Heart left ventricle (tissue), 16 donors: ENCODE measurements around the gene MYH11. TPM values are rescaled to one million over a fixed set of nuclear protein-coding genes. Genes with fewer than 3 reads are reported as not detected.

Source experiments
- ATAC-seq, 4 donors: fragments of 200-7000 bp; cut with Tn5 transposase; one replicate each; pipeline ENCODE4 v1.9.1; 2020 to 2022; ENCODE audit warnings: moderate library complexity in 4 of 4, mild to moderate bottlenecking in 3 of 4, moderate number of reproducible peaks in 1 of 4
- DNase-seq, 5 donors: peaks; one replicate each; pipeline ENCODE4 v3.0.0-alpha.2; 2020
- H3K27ac ChIP-seq, 12 donors: fragments of 200-600 bp; sonication (generic) in 4 of 12; one replicate each; pipeline versions ENCODE4 v1.5.0 to v1.8.0; 2016 to 2022; ENCODE audit warnings: mild to moderate bottlenecking in 2 of 12
- H3K27me3 ChIP-seq, 9 donors: fragments of 200-600 bp; sonication (generic) in 2 of 9; one replicate each; pipeline versions ENCODE4 v1.5.1 to v1.8.0; 2016 to 2022; ENCODE audit warnings: mild to moderate bottlenecking in 3 of 9
- H3K36me3 ChIP-seq, 9 donors: fragments of 200-600 bp; sonication (generic) in 2 of 9; one replicate each; pipeline versions ENCODE4 v1.5.0 to v1.8.0; 2018 to 2022; ENCODE audit warnings: mild to moderate bottlenecking in 2 of 9
- H3K4me1 ChIP-seq, 12 donors: fragments of 200-600 bp; sonication (generic) in 4 of 12; one replicate each; pipeline versions ENCODE4 v1.5.0 to v1.8.0; 2016 to 2022; ENCODE audit warnings: mild to moderate bottlenecking in 3 of 12
- H3K4me3 ChIP-seq, 12 donors: fragments of 200-600 bp; sonication (generic) in 4 of 12; one replicate each; pipeline versions ENCODE4 v1.5.0 to v1.8.0; 2017 to 2022; ENCODE audit warnings: mild to moderate bottlenecking in 9 of 12, moderate library complexity in 4 of 12
- H3K9me3 ChIP-seq, 12 donors: fragments of 200-600 bp; sonication (generic) in 4 of 12; one replicate each; pipeline versions ENCODE4 v1.5.0 to v1.8.0; 2016 to 2022; ENCODE audit warnings: mild to moderate bottlenecking in 1 of 12
- CTCF ChIP-seq, 12 donors: fragments of 200-600 bp; sonication (generic) in 4 of 12; IDR thresholded peaks; one replicate each; pipeline versions ENCODE4 v1.5.0 to v1.8.0; 2018 to 2022; ENCODE audit warnings: antibody characterized with exemption in 12 of 12, mild to moderate bottlenecking in 5 of 12
- POLR2A ChIP-seq, 2 donors: fragments of 450-650 bp; IDR thresholded peaks; one replicate each; pipeline ENCODE4 v1.6.1; 2017; ENCODE audit warnings: antibody characterized with exemption in 2 of 2, mild to moderate bottlenecking in 2 of 2, moderate library complexity in 2 of 2
- WGBS, 4 donors: extraction: QIAGEN DNeasy Blood & Tissue Kit in 2 of 4; methylation state at CpG; one replicate each; pipeline versions ENCODE4 v1.1.5 to v1.1.7; 2013 to 2018; 5-methylcytosine and 5-hydroxymethylcytosine counted together
- intact Hi-C, 10 donors: fragments of 100-400 bp; cut with DNase I; formaldehyde crosslinking; loops; one replicate each; pipeline versions ENCODE4 v1.11.1 to v1.14.2; 2022
- polyA plus RNA-seq, 2 donors: library from polyadenylated mRNA; stranded (reverse); fragments of 200-250 nt; gene quantifications; one replicate each; pipeline ENCODE4 v1.2.3, GENCODE V29; 2013
- total RNA-seq, 9 donors: library from RNA; depleted of rRNA in 2 of 9; stranded (reverse); fragments of >200 nt in 2 of 9; fragmentation: NEBNext Ultra II Directional in 3 of 9; extraction: Animal tissue kit (Norgen Biotek cat#: 25700) in 3 of 9; gene quantifications; one replicate each; pipeline versions ENCODE4 v1.1.0 to v1.2.4, GENCODE V29; 2016 to 2023
- donor health status: ischemic (EF 13 %, LVEDD 7.1; RV severe dilation, severe dysfunction).
- donor health status: healthy with polysubstance abuse.
- donor health status: DM: no; HTN: yes; CAD: no.
- donor health status: DM: no; HTN: no; CAD: no.
- donor health status: ischemic (EF 25% LVEDD 6.9; RV normal size, moderate dysfunction).
- donor health status: ischemic (EF 25% LVEDD 5.7; RV mildly dilated, moderate dysfunction).
- donor health status: healthy.
- donor health status: DM: yes; HTN: yes; CAD: no.
- donor health status: ischemic (EF 35%, LVEDD 5.7; RV mildly dilated, moderate dysfunction).
- donor health status: nonischemic (EF 11% LVEDD 7.7; RV severe dilation, severe dysfunction).
- donor health status: DM: yes; HTN: yes; CAD: no.
- donor health status: PGD.
- donor health status: ischemic (EF 29% LVEDD 5.4; RV normal size, mild dysfunction).
- donor health status: nonischemic (EF 23%, LVEDD 6.1; RV moderate dilation, normal function).

The MYH11 gene
- total and polyA plus RNA-seq, 11 donors, result 9.8 to 71.9 (median 26.5) TPM

GRCh38 chr16:15749371-15749770 lies 107.5 kb downstream of the MYH11 start:
- H3K27ac ChIP-seq, result peak overlapping the region in 1 of 12 donors; percentile 60
- ATAC-seq, result no peak
- H3K4me1 ChIP-seq, result no peaks in the 10 kb centered on the region
- H3K9me3 ChIP-seq, result no peaks in the 10 kb centered on the region
- intact Hi-C loops, result no loop called here
- no peak for TF ChIP-seq CTCF (IDR thresholded peaks at IDR 0.05)
- no peak for TF ChIP-seq POLR2A (IDR thresholded peaks at IDR 0.05)
- peaks cover 0 to 10% (median 0%) of the 10 kb centered on the region in 9 donors for H3K36me3 ChIP-seq
- WGBS, 4 donors, result 41 to 49% (median 46%) methylated on average over 2 of the region's 2 CpGs
- no peak for DNase-seq
- no peaks in the 10 kb centered on the region for H3K27me3 ChIP-seq
- H3K4me3 ChIP-seq, result no peak overlapping the region

- intact Hi-C loops, result no loop called here
- Histone ChIP-seq H3K4me3 (no peak overlapping the region), H3K36me3 (peaks cover 0 to 18% (median 0%) of the 10 kb centered on the region in 9 donors), H3K4me1 (no peaks in the 10 kb centered on the region), H3K27me3 (no peaks in the 10 kb centered on the region), H3K9me3 (no peaks in the 10 kb centered on the region), H3K27ac (peak overlapping the region in 1 of 12 donors; percentile 60)
- TF ChIP-seq CTCF (IDR thresholded peaks at IDR 0.05) (no peak), POLR2A (IDR thresholded peaks at IDR 0.05) (no peak)
- ATAC-seq (no peak), DNase-seq (no peak)
- 88 to 95% (median 92%) methylated on average over 2 of the region's 2 CpGs for WGBS, 4 donors
Observed at GRCh38 chr16:15748654-15749053, 108.2 kb downstream of the MYH11 start.

GRCh38 chr16:15747937-15748336 lies 108.9 kb downstream of the MYH11 start:
- DNase-seq (no peak), ATAC-seq (no peak)
- Histone ChIP-seq H3K4me1 (no peaks in the 10 kb centered on the region), H3K36me3 (peaks cover 0 to 23% (median 4%) of the 10 kb centered on the region in 9 donors), H3K27ac (peak overlapping the region in 1 of 12 donors; percentile 60), H3K9me3 (no peaks in the 10 kb centered on the region), H3K4me3 (no peak overlapping the region), H3K27me3 (no peaks in the 10 kb centered on the region)
- intact Hi-C loops, result no loop called here
- TF ChIP-seq CTCF (IDR thresholded peaks at IDR 0.05) (no peak), POLR2A (IDR thresholded peaks at IDR 0.05) (no peak)
- WGBS, 4 donors, result 89 to 93% (median 92%) methylated on average over 9 to 14 of the region's 14 CpGs

GRCh38 chr16:15746332-15746731 lies 110.5 kb downstream of the MYH11 start:
- no peak for ATAC-seq

More at GRCh38 chr16:15746332-15746731, 110.5 kb downstream of the MYH11 start:
- Histone ChIP-seq H3K4me3 (no peak overlapping the region), H3K27me3 (no peaks in the 10 kb centered on the region), H3K36me3 (peaks cover 0 to 29% (median 5%) of the 10 kb centered on the region in 9 donors), H3K4me1 (peaks cover 0 to 2% (median 0%) of the 10 kb centered on the region in 12 donors), H3K9me3 (no peaks in the 10 kb centered on the region), H3K27ac (no peak overlapping the region)
- 94 to 99% (median 95%) methylated on average over 5 to 6 of the region's 6 CpGs for WGBS, 4 donors
- DNase-seq, result no peak
- no peak for TF ChIP-seq POLR2A (IDR thresholded peaks at IDR 0.05)
- TF ChIP-seq CTCF (IDR thresholded peaks at IDR 0.05), result no peak
- intact Hi-C loops, result no loop called here
